ENCODE data around the gene ELP5. TPM values are rescaled to one million over a fixed set of nuclear protein-coding genes. Genes with fewer than 3 reads are reported as not detected.

The ELP5 gene
- total RNA-seq, 1 experiment from 2014 or later, result 28.2 TPM

- no peak for DNase-seq (ENCODE audit: low read depth)
These were observed 4.9 kb downstream of the ELP5 start for GRCh38 chr17:7256766-7257456.

GRCh38 chr17:7258731-7259554, 6.9 kb downstream of the ELP5 start:
- peak; percentile 56 for DNase-seq (ENCODE audit: low read depth)

- DNase-seq (ENCODE audit: low read depth), result no peak
These were observed 7.5 kb downstream of the ELP5 start for GRCh38 chr17:7259555-7259889.

- no peak for DNase-seq (ENCODE audit: low read depth)
These were observed 8.1 kb downstream of the ELP5 start for GRCh38 chr17:7260151-7260550.

GRCh38 chr17:7260651-7261378, 8.8 kb downstream of the ELP5 start:
- DNase-seq (ENCODE audit: low read depth), result no peak

GRCh38 chr17:7261379-7262191, 9.6 kb downstream of the ELP5 start:
- DNase-seq (ENCODE audit: low read depth), result no peak

- no peak for DNase-seq (ENCODE audit: low read depth)
These were observed 10.3 kb downstream of the ELP5 start, which contains the start of gene CLDN7 for GRCh38 chr17:7262192-7262934. Gene CLDN7, minus strand, starts transcription at chr17:7262478. Its CDS starts 435 bp downstream, at chr17:7262043.

- DNase-seq (ENCODE audit: low read depth), result no peak
These were observed 11.2 kb downstream of the ELP5 start for GRCh38 chr17:7262935-7263800.

GRCh38 chr17:7263801-7264078, 11.7 kb downstream of the ELP5 start:
- no peak for DNase-seq (ENCODE audit: low read depth)

GRCh38 chr17:7266784-7267183, 14.8 kb downstream of the ELP5 start:
- no peak for DNase-seq (ENCODE audit: low read depth)

GRCh38 chr17:7279448-7279847, 27.4 kb downstream of the ELP5 start:
- DNase-seq (ENCODE audit: low read depth), result no peak

- peak; percentile 69 for DNase-seq (ENCODE audit: low read depth)
These were observed 28.6 kb downstream of the ELP5 start for GRCh38 chr17:7280519-7281073.

- DNase-seq (ENCODE audit: low read depth), result peak; percentile 87
These were observed 29.3 kb downstream of the ELP5 start, which contains the start of gene SLC2A4 for GRCh38 chr17:7281074-7281952. Gene SLC2A4, plus strand, starts transcription at chr17:7281718. Its CDS starts 217 bp downstream, at chr17:7281935.

- DNase-seq (ENCODE audit: low read depth), result no peak
These were observed 30.1 kb downstream of the ELP5 start for GRCh38 chr17:7281953-7282751.

GRCh38 chr17:7282752-7283321, 30.8 kb downstream of the ELP5 start:
- DNase-seq (ENCODE audit: low read depth), result no peak

- no peak for DNase-seq (ENCODE audit: low read depth)
These were observed 31.6 kb downstream of the ELP5 start for GRCh38 chr17:7283471-7284216.

- no peak for DNase-seq (ENCODE audit: low read depth)
These were observed 32.9 kb downstream of the ELP5 start for GRCh38 chr17:7284911-7285310.

All from RPMI7951 (cell line).